OCI-LY7 (cell line): ENCODE results near the gene KANSL1. TPM values are rescaled to one million over a fixed set of nuclear protein-coding genes. Genes with fewer than 3 reads are reported as not detected.

ENCODE experiments used
- BruUV-seq: library from RNA; stranded (reverse); fragments of 400-500 nt; replicated peaks from 2 replicates; lab custom pipeline; 2021; lab: Mats Ljungman, UMichigan
- CTCF ChIA-PET: fragments of 300-600 bp; sonication (Branson Sonifier 250); formaldehyde crosslinking; loops from one replicate; lab custom pipeline; 2022; ENCODE audit warnings: antibody characterized with exemption; ENCODE audit not compliant: unreplicated experiment; lab: Charles Lee
- POLR2A ChIA-PET: fragments of 300-600 bp; sonication (Branson Sonifier 250); formaldehyde crosslinking; loops from one replicate; lab custom pipeline; 2022; ENCODE audit warnings: antibody characterized with exemption; lab: Charles Lee
- DNase-seq: peaks from one replicate; pipeline ENCODE4 v3.0.0-alpha.2; 2015; ENCODE audit warnings: low spot score
- H2AFZ ChIP-seq: fragments of 200-600 bp; sonication (generic), shearing (Covaris generic); 2 replicates; pipeline ENCODE4 v1.6.1; 2014; ENCODE audit warnings: mild to moderate bottlenecking, antibody characterized with exemption, low read length, moderate library complexity
- H3K27ac ChIP-seq: fragments of 200-600 bp; sonication (generic); 2 replicates; pipeline ENCODE4 v1.5.1; 2014; ENCODE audit warnings: mixed run types, low read depth, mild to moderate bottlenecking, moderate library complexity, low read length, inconsistent platforms; ENCODE audit not compliant: poor library complexity, severe bottlenecking
- H3K36me3 ChIP-seq: fragments of 200-600 bp; sonication (generic); 2 replicates; pipeline ENCODE4 v1.6.1; 2014; ENCODE audit warnings: mild to moderate bottlenecking, antibody characterized with exemption, low read length, moderate library complexity, mixed read lengths; ENCODE audit not compliant: insufficient read depth
- H3K4me1 ChIP-seq: fragments of 200-600 bp; sonication (generic); 2 replicates; pipeline ENCODE4 v1.5.1; 2014; ENCODE audit warnings: mild to moderate bottlenecking, low read length; ENCODE audit not compliant: insufficient read depth, poor library complexity, severe bottlenecking
- H3K4me2 ChIP-seq: fragments of 200-600 bp; sonication (generic); 2 replicates; pipeline ENCODE4 v1.6.1; 2014; ENCODE audit warnings: mild to moderate bottlenecking, low read length
- H3K4me3 ChIP-seq: fragments of 200-600 bp; sonication (generic); 2 replicates; pipeline ENCODE4 v1.5.1; 2014; ENCODE audit warnings: mild to moderate bottlenecking, low read depth, low read length; ENCODE audit not compliant: poor library complexity, severe bottlenecking
- H3K79me2 ChIP-seq: fragments of 200-600 bp; sonication (generic); 2 replicates; pipeline ENCODE4 v1.6.1; 2016; ENCODE audit warnings: low read depth, mild to moderate bottlenecking, low read length, moderate library complexity, mixed read lengths; ENCODE audit not compliant: insufficient read depth
- H3K9me2 ChIP-seq: fragments of 200-600 bp; sonication (generic); 2 replicates; pipeline ENCODE4 v1.6.1; 2016; ENCODE audit warnings: mild to moderate bottlenecking, low read length, mixed read lengths; ENCODE audit not compliant: insufficient read depth
- H3K9me3 ChIP-seq: fragments of 200-600 bp; sonication (generic); 2 replicates; pipeline ENCODE4 v1.6.1; 2014; ENCODE audit warnings: mild to moderate bottlenecking, mixed run types, low read length, mixed read lengths
- H4K20me1 ChIP-seq: fragments of 200-600 bp; sonication (generic); 2 replicates; pipeline ENCODE4 v1.6.1; 2014; ENCODE audit warnings: mild to moderate bottlenecking, antibody characterized with exemption, low read length, moderate library complexity, mixed read lengths; ENCODE audit not compliant: insufficient read depth
- EZH2phosphoT487 ChIP-seq: fragments of 200-600 bp; sonication (generic); IDR thresholded peaks from 2 replicates; pipeline ENCODE4 v1.6.1; 2018; ENCODE audit warnings: low read depth, borderline replicate concordance, mild to moderate bottlenecking, mixed run types, antibody characterized with exemption, low read length, moderate library complexity, mixed read lengths
- intact Hi-C: fragments of 100-400 bp; cut with micrococcal nuclease; formaldehyde crosslinking; loops from one replicate; pipeline ENCODE4 v1.10.0; 2022; ENCODE audit not compliant: unreplicated experiment
- total RNA-seq, 2 experiments: library from RNA; depleted of rRNA in 1 of 2; stranded (reverse); fragments of >200 nt in 1 of 2; shearing (Covaris generic) in 1 of 2; gene quantifications; 2 replicates each; pipeline ENCODE4 v1.2.3, GENCODE V29; 2014 to 2022
- TF ChIP-seq, protein P1 (sequence below): fragments of 200-600 bp; sonication (generic); conservative IDR thresholded peaks from 2 replicates; pipeline ENCODE4 v1.5.1; 2014; ENCODE audit warnings: mild to moderate bottlenecking, antibody characterized with exemption, low read length, moderate library complexity, mixed read lengths

The KANSL1 gene
- total RNA-seq, 2 experiments from 2014 or later = 96.9 to 129 TPM

DNA sequence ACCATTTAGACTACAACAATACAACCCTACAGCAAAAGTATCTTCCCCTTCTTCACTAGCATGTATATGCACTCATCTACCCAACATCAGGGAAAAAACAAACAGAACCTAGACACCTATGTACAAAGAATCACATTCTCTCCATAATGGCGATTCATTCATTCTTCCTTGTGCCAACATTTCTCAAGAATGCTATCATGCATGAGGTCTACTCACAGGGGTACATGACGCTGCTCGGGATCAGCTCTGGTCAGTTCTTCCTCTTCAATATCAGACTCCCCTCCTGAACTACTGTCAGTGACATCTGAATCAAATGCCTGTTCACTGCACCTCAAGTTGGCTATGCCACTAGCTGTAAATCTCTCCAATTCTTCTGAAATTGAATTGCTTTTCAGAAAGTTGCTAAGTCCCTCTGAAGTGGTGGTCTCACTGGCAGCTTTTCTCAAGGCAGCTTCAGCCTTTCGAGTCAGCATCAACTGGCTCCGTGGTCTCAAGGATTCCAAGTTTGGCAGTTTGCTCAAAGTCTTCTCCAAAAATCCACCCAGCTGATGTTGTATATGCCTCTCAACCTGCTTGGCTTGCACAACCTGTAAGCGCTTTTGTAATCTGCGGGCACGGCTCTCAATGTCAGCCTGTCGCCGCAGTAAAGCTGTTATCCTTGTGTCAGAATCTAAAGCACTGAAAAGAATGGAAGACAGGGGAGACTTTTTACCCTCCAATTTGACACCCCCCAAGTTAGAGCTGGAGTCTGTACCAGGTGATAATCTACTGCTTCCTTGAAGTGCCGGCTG, 22.4 kb downstream of the KANSL1 start:
- POLR2A ChIA-PET = interaction anchor here (0.6 to 1.3 kb wide), 3 partner anchors 9 to 17 kb away, joined by 3 to 5 read pairs (median 3); no protein-coding TSS in a partner anchor
- no peaks in the 10 kb centered on the region for H3K9me2 ChIP-seq
- H4K20me1 ChIP-seq = peaks cover 34% of the 10 kb centered on the region
- peaks cover 100% of the 10 kb centered on the region for H3K79me2 ChIP-seq
- CTCF ChIA-PET = no interaction called here
- DNase-seq = no peak
- H3K27ac ChIP-seq = no peak overlapping the region
- peaks cover 33% of the 10 kb centered on the region for H3K4me1 ChIP-seq
- no peak overlapping the region for H2AFZ ChIP-seq
- TSS peak; percentile 56 for BruUV-seq
- H3K36me3 ChIP-seq = peaks cover 71% of the 10 kb centered on the region
- TF ChIP-seq, protein P1, sequence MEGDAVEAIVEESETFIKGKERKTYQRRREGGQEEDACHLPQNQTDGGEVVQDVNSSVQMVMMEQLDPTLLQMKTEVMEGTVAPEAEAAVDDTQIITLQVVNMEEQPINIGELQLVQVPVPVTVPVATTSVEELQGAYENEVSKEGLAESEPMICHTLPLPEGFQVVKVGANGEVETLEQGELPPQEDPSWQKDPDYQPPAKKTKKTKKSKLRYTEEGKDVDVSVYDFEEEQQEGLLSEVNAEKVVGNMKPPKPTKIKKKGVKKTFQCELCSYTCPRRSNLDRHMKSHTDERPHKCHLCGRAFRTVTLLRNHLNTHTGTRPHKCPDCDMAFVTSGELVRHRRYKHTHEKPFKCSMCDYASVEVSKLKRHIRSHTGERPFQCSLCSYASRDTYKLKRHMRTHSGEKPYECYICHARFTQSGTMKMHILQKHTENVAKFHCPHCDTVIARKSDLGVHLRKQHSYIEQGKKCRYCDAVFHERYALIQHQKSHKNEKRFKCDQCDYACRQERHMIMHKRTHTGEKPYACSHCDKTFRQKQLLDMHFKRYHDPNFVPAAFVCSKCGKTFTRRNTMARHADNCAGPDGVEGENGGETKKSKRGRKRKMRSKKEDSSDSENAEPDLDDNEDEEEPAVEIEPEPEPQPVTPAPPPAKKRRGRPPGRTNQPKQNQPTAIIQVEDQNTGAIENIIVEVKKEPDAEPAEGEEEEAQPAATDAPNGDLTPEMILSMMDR = no peak
- no peaks in the 10 kb centered on the region for H3K9me3 ChIP-seq
- no peak overlapping the region for H3K4me3 ChIP-seq
- H3K4me2 ChIP-seq = no peak overlapping the region
- intact Hi-C loops = loop anchor here (2.0 kb wide), 1 partner anchor 14 kb away; no protein-coding TSS in a partner anchor

DNA sequence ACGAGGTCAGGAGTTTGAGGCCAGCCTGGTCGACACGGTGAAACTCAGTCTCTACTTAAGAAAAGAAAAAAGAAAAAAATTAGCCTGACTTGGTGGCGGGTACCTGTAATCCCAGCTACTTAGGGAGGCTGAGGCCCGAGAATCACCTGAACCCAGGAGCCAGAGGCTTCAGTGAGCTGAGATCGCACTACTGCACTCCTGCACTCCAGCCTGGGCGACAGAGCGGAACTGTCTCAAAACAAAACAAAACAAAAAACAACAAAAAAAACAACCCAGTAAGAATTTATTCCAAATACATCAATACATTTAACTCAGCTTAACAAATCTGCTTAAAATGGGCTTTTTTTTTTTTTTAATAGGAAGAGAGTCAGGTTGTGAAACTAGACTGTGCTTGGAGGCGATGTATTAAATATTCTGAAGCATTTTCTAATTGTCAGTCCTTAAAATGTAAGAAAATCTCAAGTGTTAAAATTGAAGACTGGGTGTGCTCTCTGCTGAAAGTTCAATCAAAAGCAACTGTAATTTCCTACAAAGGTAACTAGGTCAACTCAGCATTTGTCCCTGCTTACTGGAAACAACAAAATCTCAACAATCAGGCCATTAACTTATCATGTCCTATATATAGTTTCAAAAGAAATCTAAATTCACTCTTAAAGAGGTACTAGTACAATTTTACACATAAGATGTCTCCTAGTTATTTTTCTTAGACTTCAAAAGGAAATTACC, 23.2 kb downstream of the KANSL1 start:
- Histone ChIP-seq H3K4me2 (no peak overlapping the region), H3K27ac (no peak overlapping the region), H2AFZ (no peak overlapping the region), H3K79me2 (peaks cover 98% of the 10 kb centered on the region), H3K9me3 (no peaks in the 10 kb centered on the region), H3K4me1 (peaks cover 33% of the 10 kb centered on the region), H4K20me1 (peaks cover 32% of the 10 kb centered on the region), H3K36me3 (peaks cover 71% of the 10 kb centered on the region), H3K9me2 (no peaks in the 10 kb centered on the region), H3K4me3 (no peak overlapping the region)
- intact Hi-C loops = loop anchor here (2.0 kb wide), 1 partner anchor 13 kb away; no protein-coding TSS in a partner anchor
- CTCF ChIA-PET = no interaction called here
- POLR2A ChIA-PET = interaction anchor here (0.9 to 1.1 kb wide), 2 partner anchors 11 to 15 kb away, joined by 5 read pairs; no protein-coding TSS in a partner anchor
- DNase-seq = no peak
- TF ChIP-seq, protein P1 = no peak
- TF ChIP-seq EZH2phosphoT487 = no peak
- no TSS peak for BruUV-seq
